Esophagus muscularis mucosa (tissue), 4 donors: Measurements from ENCODE around the gene FOXRED1.

Experiments used
- CTCF ChIP-seq, 3 experiments: fragments of 200-600 bp in 2 of 3; fragments of 450-650 bp in 1 of 3; sonication (generic) in 2 of 3; IDR thresholded peaks; one replicate each; pipeline ENCODE4 v1.5.1; 2017 to 2019; ENCODE audit warnings: antibody characterized with exemption in 3 of 3, mild to moderate bottlenecking in 2 of 3, moderate library complexity in 1 of 3
- EP300 ChIP-seq: sonication (generic); formaldehyde crosslinking; IDR thresholded peaks from one replicate; pipeline ENCODE4 v1.6.1; 2017; ENCODE audit warnings: antibody characterized with exemption
- POLR2A ChIP-seq: fragments of 450-650 bp; IDR thresholded peaks from one replicate; pipeline ENCODE4 v1.6.1; 2017; ENCODE audit warnings: antibody characterized with exemption, moderate library complexity, mild to moderate bottlenecking, low read depth

- no peak for TF ChIP-seq CTCF (IDR thresholded peaks at IDR 0.05)
- TF ChIP-seq EP300: no peak
- TF ChIP-seq POLR2A: no peak
These were observed 36.3 kb upstream of the FOXRED1 start for GRCh38 chr11:126232683-126233082.
